Left renal pelvis (tissue), 4 donors: ENCODE measurements around the gene ZNF268. TPM values are rescaled to one million over a fixed set of nuclear protein-coding genes. Genes with fewer than 3 reads are reported as not detected.

Source experiments
- DNase-seq, 4 donors: peaks; one replicate each; pipeline ENCODE4 v3.0.0-alpha.2; 2013; ENCODE audit warnings: low read depth in 4 of 4, low spot score in 3 of 4
- polyA plus RNA-seq, 4 donors: library from polyadenylated mRNA; unstranded; fragments of 120-200 nt; gene quantifications; one replicate each; pipeline ENCODE4 v1.2.1, GENCODE V29; 2013; ENCODE audit not compliant: insufficient read length in 4 of 4

Gene ZNF268
- polyA plus RNA-seq: 10 to 100 TPM; 23.2 to 43.9 (median 32.2) TPM

GRCh38 chr12:133181238-133181959 lies at the start of gene ZNF268:
Gene ZNF268, plus strand, starts transcription at chr12:133181495. Its CDS starts 503 bp downstream, at chr12:133181998.
- DNase-seq: peak; percentile 76 to 89 (median 82)

DNA sequence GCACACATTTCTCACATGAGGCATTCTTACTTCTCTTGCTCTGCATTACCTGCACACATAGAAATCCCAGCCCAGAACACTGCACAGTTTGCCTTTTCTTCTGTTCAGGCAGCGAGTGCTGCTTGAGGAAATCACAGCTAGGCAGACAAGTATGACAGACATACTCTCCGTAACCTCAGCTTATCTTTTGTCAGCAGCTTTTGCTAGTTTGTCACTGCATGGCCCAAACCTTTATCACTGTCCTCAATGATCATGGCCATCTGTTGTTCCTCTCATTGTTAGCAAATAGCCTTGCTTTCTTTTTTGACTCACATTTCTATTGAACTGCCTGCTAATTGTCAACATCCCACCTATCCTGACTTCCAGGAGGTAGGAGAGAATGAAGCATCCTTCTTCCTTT lies 45.5 kb upstream of the ZNF268 start:
- no peak for DNase-seq

GRCh38 chr12:133145981-133146380 lies 35.3 kb upstream of the ZNF268 start:
- DNase-seq: no peak

DNA sequence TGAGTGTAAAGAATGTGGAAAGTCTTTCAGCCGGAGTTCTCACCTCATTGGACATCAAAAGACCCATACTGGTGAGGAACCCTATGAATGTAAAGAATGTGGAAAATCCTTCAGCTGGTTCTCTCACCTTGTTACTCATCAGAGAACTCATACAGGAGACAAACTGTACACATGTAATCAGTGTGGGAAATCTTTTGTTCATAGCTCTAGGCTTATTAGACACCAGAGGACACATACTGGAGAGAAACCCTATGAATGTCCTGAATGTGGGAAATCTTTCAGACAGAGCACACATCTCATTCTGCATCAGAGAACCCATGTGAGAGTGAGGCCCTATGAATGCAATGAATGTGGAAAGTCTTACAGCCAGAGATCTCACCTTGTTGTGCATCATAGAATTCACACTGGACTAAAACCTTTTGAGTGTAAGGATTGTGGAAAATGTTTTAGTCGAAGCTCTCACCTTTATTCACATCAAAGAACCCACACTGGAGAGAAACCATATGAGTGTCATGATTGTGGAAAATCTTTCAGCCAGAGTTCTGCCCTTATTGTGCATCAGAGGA lies 25.1 kb upstream of the ZNF268 start:
- DNase-seq: no peak

- DNase-seq: no peak
Measured at GRCh38 chr12:133165776-133166175, 15.5 kb upstream of the ZNF268 start.

DNA sequence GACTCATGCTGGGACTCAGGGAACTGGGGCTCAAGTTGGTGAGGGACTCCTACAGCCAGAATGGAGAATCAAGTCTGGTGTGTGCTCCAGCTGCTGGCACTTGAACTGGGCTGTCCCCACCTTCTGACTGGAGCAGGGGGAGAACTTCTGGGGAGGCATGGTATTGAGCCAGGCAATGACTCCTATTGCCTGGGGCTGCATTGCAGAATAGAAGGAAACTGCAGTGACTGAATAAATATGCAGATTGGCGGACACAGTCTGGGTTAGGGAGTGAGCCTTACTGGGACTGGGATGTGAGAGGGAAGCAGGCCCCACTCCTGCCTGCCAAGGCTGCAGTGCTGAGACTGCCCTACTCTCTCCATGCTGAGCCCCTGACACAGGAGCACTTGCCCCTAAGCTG lies 8.8 kb upstream of the ZNF268 start:
- DNase-seq: no peak

DNA sequence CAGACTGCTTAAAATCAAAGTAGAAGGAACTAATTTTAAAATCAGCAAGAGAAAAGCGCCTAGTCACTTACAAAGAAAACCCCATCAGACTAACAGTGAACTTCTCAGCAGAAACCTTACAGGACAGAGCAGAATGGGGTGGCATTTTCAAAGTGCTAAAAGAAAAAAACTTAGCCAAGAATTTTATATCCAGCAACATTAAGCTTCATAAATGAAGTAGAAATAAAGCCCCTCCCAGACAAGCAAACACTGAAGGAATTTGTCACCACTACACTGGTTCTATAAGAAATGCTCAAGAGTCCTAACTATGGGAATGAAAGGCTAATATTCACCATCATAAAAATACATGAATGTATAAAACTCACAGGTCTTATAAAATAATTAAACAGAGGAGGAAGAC lies 6.4 kb upstream of the ZNF268 start:
- no peak for DNase-seq

DNA sequence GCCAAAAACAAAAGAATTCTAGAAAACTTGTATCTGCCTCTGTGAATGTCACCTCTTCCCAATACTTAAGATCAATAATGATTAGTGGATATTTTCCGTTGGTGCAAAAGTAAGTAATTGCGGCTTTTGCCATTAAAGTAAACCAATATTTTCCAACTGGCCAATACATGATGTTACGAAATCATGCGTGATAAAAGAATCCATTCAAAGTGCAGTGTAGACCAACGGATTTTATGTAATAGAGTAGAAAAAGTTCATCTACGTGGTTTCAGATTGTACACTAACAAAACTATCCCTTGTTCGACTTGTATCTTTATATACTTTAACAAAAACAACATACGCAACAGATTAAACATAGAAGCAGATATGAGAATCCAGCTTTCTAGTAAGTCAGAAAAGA lies 626 bp upstream of the ZNF268 start:
- no peak for DNase-seq

- no peak for DNase-seq
Measured at GRCh38 chr12:133190176-133190575, 8.9 kb downstream of the ZNF268 start.

DNA sequence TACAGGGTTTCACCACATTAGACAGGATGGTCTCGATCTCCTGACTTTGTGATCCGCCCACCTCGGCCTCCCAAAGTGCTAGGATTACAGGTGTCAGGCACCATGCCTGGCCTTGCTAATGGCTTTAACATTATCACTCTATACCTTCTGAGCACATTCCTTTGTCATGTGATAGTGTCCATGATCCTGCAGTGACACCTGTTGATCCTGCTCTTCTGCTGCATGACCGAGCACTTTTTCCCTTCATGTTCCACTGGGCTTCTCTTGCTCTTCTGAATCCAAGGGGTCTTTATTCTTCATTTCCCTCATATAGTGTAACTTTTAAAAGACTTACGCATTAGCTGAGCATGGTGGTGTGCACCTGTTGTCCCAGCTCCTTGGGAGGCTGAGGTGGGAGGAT lies 11.6 kb downstream of the ZNF268 start:
- no peak for DNase-seq

GRCh38 chr12:133201888-133202287 lies 20.6 kb downstream of the ZNF268 start:
- DNase-seq: no peak

DNA sequence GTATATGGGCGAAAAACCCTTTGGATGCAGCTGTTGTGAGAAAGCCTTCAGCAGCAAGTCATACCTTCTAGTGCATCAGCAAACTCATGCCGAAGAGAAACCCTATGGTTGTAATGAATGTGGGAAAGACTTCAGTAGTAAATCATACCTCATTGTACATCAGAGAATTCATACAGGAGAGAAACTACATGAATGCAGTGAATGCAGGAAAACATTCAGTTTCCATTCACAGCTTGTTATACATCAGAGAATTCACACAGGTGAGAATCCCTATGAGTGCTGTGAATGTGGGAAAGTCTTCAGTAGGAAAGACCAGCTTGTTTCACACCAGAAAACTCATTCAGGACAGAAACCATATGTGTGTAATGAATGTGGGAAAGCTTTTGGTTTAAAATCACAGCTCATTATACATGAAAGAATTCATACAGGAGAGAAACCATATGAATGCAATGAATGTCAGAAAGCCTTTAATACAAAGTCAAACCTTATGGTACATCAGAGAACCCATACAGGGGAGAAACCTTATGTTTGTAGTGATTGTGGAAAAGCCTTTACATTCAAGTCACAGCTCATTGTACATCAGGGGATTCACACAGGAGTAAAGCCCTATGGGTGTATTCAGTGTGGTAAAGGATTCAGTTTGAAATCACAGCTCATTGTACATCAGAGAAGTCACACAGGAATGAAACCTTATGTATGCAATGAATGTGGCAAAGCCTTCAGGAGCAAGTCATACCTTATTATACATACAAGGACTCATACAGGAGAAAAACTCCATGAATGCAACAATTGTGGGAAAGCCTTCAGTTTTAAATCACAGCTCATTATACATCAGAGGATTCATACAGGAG lies 21.4 kb downstream of the ZNF268 start:
- DNase-seq: no peak

GRCh38 chr12:133203344-133204263 lies 22.3 kb downstream of the ZNF268 start:
- DNase-seq: no peak

GRCh38 chr12:133204264-133204603 lies 22.9 kb downstream of the ZNF268 start:
- no peak for DNase-seq

DNA sequence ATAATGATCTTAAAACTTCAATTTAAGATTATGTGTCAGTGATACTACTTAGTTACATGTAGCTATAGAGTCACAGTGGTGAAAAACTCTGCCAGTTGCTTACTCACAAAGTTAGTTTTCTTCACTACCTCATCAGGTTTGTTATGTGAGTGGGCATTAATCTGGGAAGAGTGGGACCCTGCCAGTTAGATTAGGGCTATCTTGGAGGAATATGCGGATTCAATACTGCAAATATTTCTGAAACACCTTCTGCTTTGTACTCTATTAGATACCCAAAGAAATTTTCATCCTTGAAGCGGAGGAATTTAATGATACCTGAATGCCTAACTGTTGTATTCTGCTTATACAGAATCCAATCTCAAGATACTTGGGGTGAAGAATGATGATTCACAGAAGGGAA lies 25.1 kb downstream of the ZNF268 start:
- no peak for DNase-seq

DNA sequence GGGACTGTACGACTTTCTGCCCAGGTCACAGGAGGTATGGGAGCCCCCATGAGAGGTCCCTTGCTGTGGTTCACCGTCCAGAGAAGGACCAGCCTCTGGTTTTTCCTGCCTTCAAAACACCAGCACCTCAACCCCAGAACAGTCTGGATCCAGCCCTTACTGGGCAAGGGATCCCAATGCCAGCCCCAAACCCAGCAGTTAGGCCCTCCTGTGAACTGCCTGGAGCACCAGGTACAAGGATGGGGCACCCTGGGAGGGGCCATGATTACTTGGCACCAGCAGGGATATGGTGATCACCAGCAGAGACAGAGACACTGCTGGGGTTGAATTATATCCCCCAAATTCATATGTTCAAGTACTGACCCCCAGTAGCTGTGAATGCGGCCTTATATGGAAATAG lies 34.4 kb downstream of the ZNF268 start:
- DNase-seq: no peak

DNA sequence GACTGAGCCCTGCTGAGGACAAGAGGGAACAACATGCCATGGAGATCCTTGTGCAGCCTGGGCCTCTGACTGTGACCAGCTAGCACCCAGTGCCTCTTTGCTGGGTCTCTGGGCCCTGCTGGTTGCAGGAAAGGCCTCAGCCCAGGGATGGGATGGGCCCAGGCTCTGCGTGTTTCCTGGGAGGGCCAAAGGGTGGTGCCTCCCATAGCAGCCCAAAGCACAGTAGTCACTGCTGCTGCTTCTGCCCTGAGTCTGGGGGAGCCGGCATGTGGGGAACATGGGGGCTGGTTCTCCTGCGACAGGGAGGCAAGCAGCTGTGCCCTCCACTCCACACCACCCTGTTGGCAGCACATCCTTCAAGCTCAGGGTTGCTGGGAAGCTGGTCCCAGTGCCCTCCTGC lies 35.9 kb downstream of the ZNF268 start:
- no peak for DNase-seq

- no peak for DNase-seq
Measured at GRCh38 chr12:133220521-133220920, 39.2 kb downstream of the ZNF268 start.

- DNase-seq: no peak
Measured at GRCh38 chr12:133221241-133221640, 39.9 kb downstream of the ZNF268 start.

GRCh38 chr12:133222211-133222610 lies 40.9 kb downstream of the ZNF268 start:
- no peak for DNase-seq

- no peak for DNase-seq
Measured at GRCh38 chr12:133225527-133225926, 44.2 kb downstream of the ZNF268 start.
